ENCODE measurements around the gene SPCS1.
"Not testable (repeated sequence)": the region's sequence is repeated elsewhere in the genome, so short reads cannot be mapped to it uniquely, and the experiment has no call there.

SPCS1 gene

DNA sequence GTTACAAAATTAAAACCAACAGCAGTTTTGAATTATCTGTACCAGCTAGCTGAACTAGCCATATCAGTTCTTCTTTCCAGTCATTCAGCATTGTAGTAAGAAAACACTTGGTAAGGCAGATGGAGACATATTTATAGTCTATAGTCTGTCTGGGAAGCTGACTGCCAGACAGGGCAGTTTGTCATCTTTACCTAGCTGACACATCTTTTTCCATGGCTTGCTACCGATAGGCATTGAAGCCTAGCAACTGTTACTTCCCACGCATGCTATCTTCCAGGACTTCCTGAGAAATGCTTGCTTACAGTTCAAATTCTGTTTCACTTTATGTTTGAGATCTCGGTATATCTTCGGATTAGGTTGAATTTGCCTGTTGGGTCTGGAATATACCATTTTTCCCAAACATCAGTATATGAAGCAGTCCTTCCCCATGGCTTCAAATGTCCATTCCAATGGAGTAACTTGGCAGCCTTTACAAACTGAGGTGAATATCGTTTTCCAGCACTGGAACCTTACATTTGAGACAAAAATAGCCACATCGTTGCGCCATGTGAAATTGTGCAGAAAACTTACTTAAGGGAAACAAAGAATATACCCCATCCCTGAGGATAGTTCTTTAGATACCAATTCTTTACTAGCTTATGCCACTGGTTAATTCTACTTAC lies 11.2 kb upstream of the SPCS1 start:
- no peak for DNase-seq (ENCODE audit: low read depth in 2 of 2)

- DNase-seq (ENCODE audit: low read depth in 2 of 2): no peak
These were observed 9.9 kb upstream of the SPCS1 start for GRCh38 chr3:52695798-52696671.

DNA sequence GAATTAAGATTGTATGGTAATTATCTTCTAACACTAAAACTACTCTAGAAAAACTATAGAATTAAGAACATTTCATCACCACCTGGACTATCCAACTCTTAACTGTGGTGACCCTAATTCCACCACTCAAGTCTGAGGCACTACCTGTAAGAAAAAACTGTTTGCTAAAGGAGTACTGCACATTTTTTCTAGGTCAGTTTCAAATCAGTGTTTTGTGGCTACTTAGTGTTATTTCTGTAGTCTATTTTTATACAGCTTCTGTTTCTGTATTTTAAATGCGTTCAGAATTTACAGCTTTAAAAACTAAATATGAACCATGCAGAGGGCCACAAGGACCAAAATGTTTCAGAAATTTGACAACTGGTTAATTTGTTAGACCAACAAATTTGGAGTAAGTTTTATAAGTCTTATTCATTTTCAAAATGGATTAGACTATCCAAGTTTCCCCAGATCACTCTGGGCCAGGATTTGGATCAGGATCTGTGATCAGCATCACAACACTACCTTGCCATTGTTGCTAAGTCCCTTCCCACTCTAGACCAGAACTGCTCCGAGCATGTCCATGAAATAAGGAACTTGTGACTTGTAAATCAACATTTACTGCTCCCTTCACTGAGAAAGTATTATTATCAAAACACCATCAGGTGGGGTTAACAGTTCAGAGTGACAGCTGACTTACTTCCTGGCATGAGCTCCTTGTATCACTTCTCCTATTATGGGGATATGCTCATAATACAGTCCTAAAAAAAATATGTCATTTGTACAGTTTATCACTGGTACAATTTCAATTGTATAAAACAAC lies 8.9 kb upstream of the SPCS1 start:
- no peak for DNase-seq (ENCODE audit: low read depth in 2 of 2)

GRCh38 chr3:52697632-52697965 lies 8.3 kb upstream of the SPCS1 start:
- DNase-seq (ENCODE audit: low read depth in 2 of 2): no peak

- no peak for DNase-seq (ENCODE audit: low read depth in 2 of 2)
These were observed 2.6 kb upstream of the SPCS1 start for GRCh38 chr3:52703341-52703740.

DNA sequence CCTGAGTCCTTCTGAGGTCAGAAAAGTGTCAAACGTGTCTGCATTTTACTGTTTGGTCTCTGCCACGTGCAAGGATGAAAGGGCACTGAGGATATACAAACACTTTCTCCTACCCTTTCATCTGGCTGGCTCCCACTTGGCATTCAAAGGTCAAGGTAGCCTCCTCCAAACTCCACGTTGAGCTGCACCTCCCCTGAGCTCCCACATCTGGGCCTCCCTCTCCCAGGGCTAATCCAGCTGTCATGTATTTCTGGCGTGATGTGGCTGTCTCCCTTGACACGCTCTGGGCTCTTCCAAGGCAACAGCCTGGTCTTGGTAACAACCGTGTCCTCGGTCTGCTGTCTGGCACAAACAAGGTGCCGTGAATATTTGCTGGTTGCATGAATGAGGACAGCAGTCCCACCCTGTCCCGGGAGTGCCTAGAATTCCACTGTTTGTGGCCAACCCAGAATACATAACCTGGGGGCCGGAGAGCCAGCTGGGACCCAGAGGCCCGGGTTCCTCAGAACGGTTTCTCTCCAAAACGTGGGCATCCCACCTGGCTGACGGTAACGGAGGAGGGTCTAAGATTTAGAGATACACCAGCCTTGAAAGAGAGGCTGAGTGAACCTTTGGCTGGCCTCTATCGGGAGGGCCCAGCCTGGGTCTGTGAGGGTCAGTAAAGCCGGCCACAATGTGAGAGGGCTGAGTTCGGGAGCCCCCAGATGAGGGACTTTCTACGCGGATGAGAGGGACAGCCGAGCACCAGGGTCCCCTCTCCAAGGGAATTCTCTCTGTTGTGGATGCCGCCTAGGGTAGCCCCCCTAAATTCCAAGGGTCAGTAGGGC lies 1.1 kb upstream of the SPCS1 start:
- DNase-seq (ENCODE audit: low read depth in 2 of 2): no peak

- no peak for DNase-seq (ENCODE audit: low read depth in 2 of 2)
These were observed 543 bp upstream of the SPCS1 start for GRCh38 chr3:52705438-52705687.

GRCh38 chr3:52707585-52707984 lies 1.7 kb downstream of the SPCS1 start:
- no peak for DNase-seq (ENCODE audit: low read depth in 2 of 2)

DNA sequence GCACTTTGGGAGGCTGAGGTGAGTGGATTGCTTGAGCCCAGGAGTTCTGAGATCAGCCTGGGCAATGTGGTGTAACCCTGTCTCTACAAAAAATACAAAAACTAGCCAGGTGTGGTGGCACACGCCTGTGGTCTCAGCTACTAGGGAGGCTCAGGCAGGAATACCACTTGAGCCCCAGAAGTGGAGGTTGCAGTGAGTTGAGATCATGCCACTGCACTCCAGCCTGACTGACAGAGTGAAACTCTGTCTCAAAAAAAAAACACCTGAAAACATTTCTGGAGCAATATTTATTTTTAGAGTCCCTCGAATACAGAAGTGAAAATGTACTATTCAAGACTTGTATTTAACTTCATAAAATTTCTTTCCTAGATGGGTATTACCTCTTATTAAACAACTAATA lies 4.6 kb downstream of the SPCS1 start:
- no peak for DNase-seq (ENCODE audit: low read depth in 2 of 2)

DNA sequence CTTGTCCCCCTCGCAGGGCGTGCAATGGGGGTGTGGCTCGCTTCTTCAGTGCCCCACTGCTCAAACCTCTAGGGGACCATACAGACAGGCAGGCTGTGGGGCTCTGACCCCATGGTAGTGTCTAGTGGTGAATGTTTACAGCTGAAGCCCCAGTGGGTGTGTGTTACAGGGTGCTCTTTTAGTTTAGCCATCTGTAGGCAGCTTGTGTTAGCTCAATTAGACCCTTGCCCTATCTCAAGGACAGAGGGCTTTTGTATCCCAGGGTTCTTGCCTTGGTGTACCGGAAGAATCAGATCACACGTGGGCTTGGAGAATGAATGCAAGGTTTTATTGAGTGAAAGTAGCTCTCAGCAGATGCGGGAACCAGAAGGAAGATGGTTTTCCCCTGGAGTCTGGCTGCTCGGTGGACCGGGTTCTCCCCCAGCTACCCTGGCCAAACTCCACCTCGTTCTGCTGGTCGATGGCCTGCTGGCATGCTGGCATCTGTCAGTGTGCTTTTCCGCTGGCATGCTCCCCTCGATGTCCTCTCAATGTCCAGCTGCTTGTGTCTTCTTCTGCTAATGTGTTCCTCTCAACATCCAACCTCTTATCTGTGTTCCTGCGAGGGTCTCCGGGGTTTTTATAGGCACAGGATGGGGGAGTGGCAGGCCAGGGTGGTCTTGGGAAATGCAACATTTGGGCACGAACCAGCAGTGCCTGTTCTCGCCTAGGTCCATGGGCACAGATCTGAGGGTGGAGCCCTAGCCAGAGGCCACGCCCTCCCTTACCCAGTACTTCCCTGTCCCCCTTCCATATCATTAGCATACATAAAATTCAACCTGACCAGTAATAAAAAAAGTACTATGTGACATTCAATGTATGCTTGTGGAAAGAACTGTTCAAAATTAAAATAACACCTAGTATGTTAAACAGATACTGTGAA lies 6.6 kb downstream of the SPCS1 start:
- DNase-seq (ENCODE audit: low read depth in 2 of 2): no peak

GRCh38 chr3:52714335-52715302 lies 8.7 kb downstream of the SPCS1 start:
- no peak for DNase-seq (ENCODE audit: low read depth in 2 of 2)

GRCh38 chr3:52715714-52716305 lies 9.9 kb downstream of the SPCS1 start:
- DNase-seq (ENCODE audit: low read depth in 2 of 2): no peak

- DNase-seq (ENCODE audit: low read depth in 2 of 2): no peak
These were observed 13.7 kb downstream of the SPCS1 start for GRCh38 chr3:52719618-52720017.

DNA sequence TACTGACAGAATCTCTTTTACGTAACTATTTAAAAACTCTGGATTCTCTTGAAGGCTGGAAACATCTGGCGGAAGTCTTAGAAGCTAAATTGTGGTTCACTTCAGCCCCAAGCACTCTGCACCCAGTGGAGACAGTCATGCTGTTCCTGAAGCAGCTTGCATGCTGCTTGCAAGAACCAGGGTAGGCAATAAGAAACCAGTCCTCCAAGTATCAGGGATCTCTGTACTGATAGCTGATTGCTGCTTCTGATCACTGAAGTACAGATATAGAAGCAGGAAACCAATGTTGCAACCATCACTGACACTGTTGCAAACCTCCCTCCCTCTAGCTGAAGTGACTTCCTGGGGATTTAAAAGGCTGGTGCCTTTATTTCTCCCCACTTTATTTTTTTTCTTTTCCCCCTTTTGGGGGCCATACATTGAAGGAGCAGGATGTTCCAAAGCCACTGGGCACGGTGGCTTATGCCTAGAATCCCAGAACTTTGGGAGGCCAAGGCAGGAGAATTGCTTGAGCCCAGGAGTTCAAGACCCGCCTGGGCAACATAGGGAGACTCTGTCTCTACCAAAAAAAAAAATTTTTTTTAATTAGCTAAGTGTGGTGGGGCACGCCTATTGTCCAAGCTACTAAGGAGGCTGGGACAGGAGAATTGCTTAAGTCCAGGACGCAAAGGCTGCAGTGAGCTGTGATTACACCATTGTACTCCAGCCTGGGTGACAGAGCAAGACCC lies 15.3 kb downstream of the SPCS1 start:
- no peak for DNase-seq (ENCODE audit: low read depth in 2 of 2)

GRCh38 chr3:52721730-52722008 lies 15.8 kb downstream of the SPCS1 start:
- no peak for DNase-seq (ENCODE audit: low read depth in 2 of 2)

GRCh38 chr3:52722491-52722890 lies 16.6 kb downstream of the SPCS1 start:
- DNase-seq (ENCODE audit: low read depth in 2 of 2): no peak

DNA sequence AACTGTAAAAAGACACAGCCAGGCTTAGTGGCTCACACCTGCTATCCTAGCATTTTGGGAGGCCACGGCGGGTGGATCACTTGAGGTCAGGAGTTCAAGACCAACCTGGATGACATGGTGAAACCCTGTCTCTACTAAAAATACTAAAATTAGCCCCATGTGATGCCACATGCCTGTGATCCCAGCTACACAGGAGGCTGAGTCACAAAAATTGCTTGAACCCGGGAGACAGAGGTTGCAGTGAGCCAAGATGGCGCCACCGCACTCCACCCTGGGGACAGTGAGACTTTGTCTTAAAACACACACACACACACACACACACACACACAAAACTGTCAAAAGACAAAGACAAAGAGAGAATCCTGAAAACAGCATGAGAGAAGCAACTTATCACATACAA lies 18.0 kb downstream of the SPCS1 start:
- DNase-seq (ENCODE audit: low read depth in 2 of 2): no peak

GRCh38 chr3:52724511-52724910 lies 18.6 kb downstream of the SPCS1 start:
- DNase-seq (ENCODE audit: low read depth in 2 of 2): no peak

- not testable (repeated sequence) for DNase-seq (ENCODE audit: low read depth in 2 of 2)
These were observed 22.8 kb downstream of the SPCS1 start for GRCh38 chr3:52728753-52729152.
